Endometrial microvascular endothelial cells (primary cell): ENCODE measurements around the gene TRPC4AP. TPM values are rescaled to one million over a fixed set of nuclear protein-coding genes. Genes with fewer than 3 reads are reported as not detected.

Experiments used
- in situ Hi-C: cut with HindIII; loops from 2 replicates; pipeline ENCODE4 v1.10.0; 2017; ENCODE audit warnings: low sequenced_read_pairs, low pct_unique_long_range_greater_than_20kb; ENCODE audit errors: inconsistent ontology term
- total RNA-seq: library from RNA; depleted of rRNA; stranded (reverse); fragments of >200 nt; gene quantifications from one replicate; pipeline ENCODE4 v1.2.3, GENCODE V29; 2015; ENCODE audit errors: inconsistent ontology term

Gene TRPC4AP
- total RNA-seq, 1 donor from 2014 or later = 92.9 TPM

- in situ Hi-C loops = no loop called here
These were observed 135.7 kb downstream of the TRPC4AP start for GRCh38 chr20:34956751-34957472.

- in situ Hi-C loops = no loop called here
These were observed 136.6 kb downstream of the TRPC4AP start for GRCh38 chr20:34956041-34956458.

GRCh38 chr20:34955231-34956040 lies 137.2 kb downstream of the TRPC4AP start, which contains the start of the genes GSS and MYH7B:
TSS of gene GSS (minus strand) at chr20:34955806. CDS start at chr20:34951852, 3,954 bp downstream.
TSS of gene MYH7B (plus strand) at chr20:34955868. CDS start at chr20:34978006, 22,138 bp downstream.
- in situ Hi-C loops = no loop called here

- in situ Hi-C loops = no loop called here
These were observed 137.7 kb downstream of the TRPC4AP start for GRCh38 chr20:34954904-34955230.

- in situ Hi-C loops = no loop called here
These were observed 138.6 kb downstream of the TRPC4AP start for GRCh38 chr20:34953960-34954359.

GRCh38 chr20:34952671-34953070 lies 139.9 kb downstream of the TRPC4AP start:
- in situ Hi-C loops = no loop called here

Other genes starting within 250 kb of the TRPC4AP start
- gene GGT7, start 220.0 kb downstream of the TRPC4AP start, total RNA-seq = 0.19 TPM
- 38.2 TPM for gene ACSS2, start 216.2 kb downstream of the TRPC4AP start, total RNA-seq
- 141 TPM for gene GSS, start 137.0 kb downstream of the TRPC4AP start, total RNA-seq
- not detected for gene MYH7B, start 136.9 kb downstream of the TRPC4AP start, total RNA-seq
- 67.7 TPM for gene EDEM2, start 54.5 kb upstream of the TRPC4AP start, total RNA-seq
- gene PROCR, start 79.3 kb upstream of the TRPC4AP start, total RNA-seq = 344 TPM
- gene MMP24, start 133.9 kb upstream of the TRPC4AP start, total RNA-seq = 0.09 TPM
- 26.9 TPM for gene MMP24OS, start 185.3 kb upstream of the TRPC4AP start, total RNA-seq
- gene EIF6, start 192.0 kb upstream of the TRPC4AP start, total RNA-seq = 220 TPM
- gene FAM83C, start 199.6 kb upstream of the TRPC4AP start, total RNA-seq = not detected